ENCODE data around the gene LYSMD2. TPM values are rescaled to one million over a fixed set of nuclear protein-coding genes. Genes with fewer than 3 reads are reported as not detected.

LYSMD2 gene
- total and polyA plus RNA-seq, 2 experiments from 2014 or later: 6.3 to 6.7 TPM

- in situ Hi-C loops (cut with MboI): no loop called here
- no peak overlapping the region for H2AFZ ChIP-seq
Observed at GRCh38 chr15:51680321-51680720, 57.1 kb downstream of the LYSMD2 start.

DNA sequence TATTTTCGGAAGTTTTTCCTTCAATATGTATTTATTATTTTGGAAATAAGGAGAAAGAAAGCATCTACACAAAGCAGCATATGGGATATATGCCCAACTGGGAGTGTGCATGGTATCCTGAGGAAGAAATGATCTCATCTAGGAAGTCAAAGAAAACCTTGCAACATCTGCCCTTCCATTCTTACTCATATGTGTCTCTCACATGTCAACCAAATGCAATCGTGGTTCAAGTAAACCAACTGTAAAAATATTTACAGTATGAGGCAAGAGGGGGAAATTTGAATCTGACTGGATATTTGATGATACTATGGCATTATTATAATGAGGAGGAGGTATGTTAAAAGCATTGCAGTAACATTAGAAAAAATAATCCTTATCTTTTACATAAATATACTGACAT is 59.4 kb downstream of the LYSMD2 start:
- H3K4me2 ChIP-seq (ENCODE audit: unreplicated experiment): no peak overlapping the region
- no peak overlapping the region for H2AFZ ChIP-seq
- WGBS, 2 experiments (ENCODE audit: low coverage in 1 of 2, low lambda C conversion rate in 2 of 2, missing lambda C conversion rate in 2 of 2): 31 to 32% methylated on average over 2 of the region's 2 CpGs
- no peak overlapping the region for H3K4me3 ChIP-seq
- peak; percentile 19 for DNase-seq
- H3K9me3 ChIP-seq (ENCODE audit: low read depth): no peaks in the 10 kb centered on the region
- no peaks in the 10 kb centered on the region for H3K36me3 ChIP-seq (ENCODE audit: low read depth)
- H4K20me1 ChIP-seq (ENCODE audit: insufficient read depth): no peaks in the 10 kb centered on the region
- H3K4me1 ChIP-seq (ENCODE audit: insufficient read depth): no peaks in the 10 kb centered on the region
- no peak for TF ChIP-seq EZH2 (IDR thresholded peaks at IDR 0.05; ENCODE audit: insufficient read depth, poor library complexity, severe bottlenecking)
- TF ChIP-seq EZH2phosphoT487 (IDR thresholded peaks at IDR 0.05; ENCODE audit: insufficient read depth, low read depth): no peak
- no peaks in the 10 kb centered on the region for H3K9me2 ChIP-seq (ENCODE audit: insufficient read depth)
- no peaks in the 10 kb centered on the region for H3F3A ChIP-seq (ENCODE audit: insufficient read depth)
- no peak overlapping the region for H3K27ac ChIP-seq
- peaks cover 29% of the 10 kb centered on the region for H3K27me3 ChIP-seq (replicated peaks; ENCODE audit: insufficient read depth)
- in situ Hi-C loops (cut with MboI): no loop called here
- H3K79me2 ChIP-seq (ENCODE audit: insufficient read depth): no peaks in the 10 kb centered on the region
- no peak overlapping the region for H3K9ac ChIP-seq

More at GRCh38 chr15:51680321-51680720, 57.1 kb downstream of the LYSMD2 start:
- WGBS, 2 experiments (ENCODE audit: low coverage in 1 of 2, low lambda C conversion rate in 2 of 2, missing lambda C conversion rate in 2 of 2): 26 to 31% methylated on average over 2 of the region's 2 CpGs
- H3K27ac ChIP-seq: no peak overlapping the region
- no peak overlapping the region for H3K4me2 ChIP-seq (ENCODE audit: unreplicated experiment)
- no peaks in the 10 kb centered on the region for H4K20me1 ChIP-seq (ENCODE audit: insufficient read depth)
- H3F3A ChIP-seq (ENCODE audit: insufficient read depth): no peaks in the 10 kb centered on the region
- H3K9me3 ChIP-seq (ENCODE audit: low read depth): no peaks in the 10 kb centered on the region
- H3K79me2 ChIP-seq (ENCODE audit: insufficient read depth): no peaks in the 10 kb centered on the region
- no peak for DNase-seq
- H3K9me2 ChIP-seq (ENCODE audit: insufficient read depth): no peaks in the 10 kb centered on the region
- TF ChIP-seq EZH2 (IDR thresholded peaks at IDR 0.05; ENCODE audit: insufficient read depth, poor library complexity, severe bottlenecking): no peak
- TF ChIP-seq EZH2phosphoT487 (IDR thresholded peaks at IDR 0.05; ENCODE audit: insufficient read depth, low read depth): no peak
- no peak overlapping the region for H3K9ac ChIP-seq
- peaks cover 37% of the 10 kb centered on the region for H3K27me3 ChIP-seq (replicated peaks; ENCODE audit: insufficient read depth)
- no peaks in the 10 kb centered on the region for H3K4me1 ChIP-seq (ENCODE audit: insufficient read depth)
- H3K4me3 ChIP-seq: no peak overlapping the region
- no peaks in the 10 kb centered on the region for H3K36me3 ChIP-seq (ENCODE audit: low read depth)

DNA sequence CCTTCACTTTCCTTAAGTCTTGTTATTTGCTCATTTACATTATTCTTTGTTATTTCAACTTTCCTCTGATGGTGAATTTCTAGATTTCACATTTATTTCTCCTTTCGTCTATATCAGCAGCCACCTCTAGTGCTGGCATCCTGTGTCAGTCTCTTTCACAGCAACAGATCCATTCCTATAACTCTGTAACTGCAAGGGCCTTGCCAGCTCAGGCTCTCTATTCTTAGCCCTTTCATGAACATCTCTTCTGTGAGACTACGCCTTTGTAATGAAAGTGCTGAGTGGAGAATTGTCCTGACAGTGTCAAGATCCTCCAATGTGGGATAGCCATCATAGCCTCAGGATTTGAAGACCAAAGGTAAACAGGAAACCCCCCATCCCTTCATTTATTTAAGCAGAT is 60.0 kb downstream of the LYSMD2 start:
- H3K9ac ChIP-seq: no peak overlapping the region
- no peaks in the 10 kb centered on the region for H3K79me2 ChIP-seq (ENCODE audit: insufficient read depth)
- H3K4me2 ChIP-seq (ENCODE audit: unreplicated experiment): no peak overlapping the region
- H3K9me2 ChIP-seq (ENCODE audit: insufficient read depth): no peaks in the 10 kb centered on the region
- WGBS, 2 experiments (ENCODE audit: low coverage in 1 of 2, low lambda C conversion rate in 2 of 2, missing lambda C conversion rate in 2 of 2): 55 to 58% methylated on average over 2 of the region's 2 CpGs
- no peaks in the 10 kb centered on the region for H3F3A ChIP-seq (ENCODE audit: insufficient read depth)
- H3K4me3 ChIP-seq: no peak overlapping the region
- no peaks in the 10 kb centered on the region for H3K36me3 ChIP-seq (ENCODE audit: low read depth)
- H3K4me1 ChIP-seq (ENCODE audit: insufficient read depth): no peaks in the 10 kb centered on the region
- no peaks in the 10 kb centered on the region for H3K9me3 ChIP-seq (ENCODE audit: low read depth)
- H4K20me1 ChIP-seq (ENCODE audit: insufficient read depth): no peaks in the 10 kb centered on the region
- in situ Hi-C loops (cut with MboI): no loop called here
- H3K27ac ChIP-seq: no peak overlapping the region
- TF ChIP-seq EZH2 (IDR thresholded peaks at IDR 0.05; ENCODE audit: insufficient read depth, poor library complexity, severe bottlenecking) (no peak), EZH2phosphoT487 (IDR thresholded peaks at IDR 0.05; ENCODE audit: insufficient read depth, low read depth) (no peak)
- no peak for DNase-seq
- H2AFZ ChIP-seq: no peak overlapping the region
- H3K27me3 ChIP-seq (replicated peaks; ENCODE audit: insufficient read depth): peaks cover 23% of the 10 kb centered on the region

DNA sequence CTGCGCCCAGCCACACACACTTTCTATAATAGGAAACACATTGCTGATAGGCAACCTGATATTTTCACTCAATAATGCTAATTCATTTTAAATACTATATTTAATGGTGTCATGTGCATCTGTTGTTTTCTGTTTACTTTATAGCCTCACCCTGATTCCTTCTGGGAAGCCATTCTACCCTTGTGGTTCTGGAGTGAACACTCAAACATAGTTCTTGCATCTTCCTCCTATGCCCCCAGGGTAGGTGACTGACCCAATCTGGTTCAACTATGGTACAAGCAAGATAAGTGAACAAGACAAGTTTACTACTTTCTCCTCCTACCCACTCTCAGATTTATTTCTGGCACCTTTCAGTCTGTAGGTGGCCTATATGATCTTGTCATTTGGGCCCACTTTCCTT is 60.4 kb downstream of the LYSMD2 start:
- H3K36me3 ChIP-seq (ENCODE audit: low read depth): no peaks in the 10 kb centered on the region
- H3K27ac ChIP-seq: no peak overlapping the region
- peaks cover 18% of the 10 kb centered on the region for H3K27me3 ChIP-seq (replicated peaks; ENCODE audit: insufficient read depth)
- WGBS, 2 experiments (ENCODE audit: low coverage in 1 of 2, low lambda C conversion rate in 2 of 2, missing lambda C conversion rate in 2 of 2): 57 to 77% methylated on average over 1 of the region's 1 CpG
- no peak overlapping the region for H3K4me3 ChIP-seq
- DNase-seq: no peak
- H3K9me3 ChIP-seq (ENCODE audit: low read depth): no peaks in the 10 kb centered on the region
- H4K20me1 ChIP-seq (ENCODE audit: insufficient read depth): no peaks in the 10 kb centered on the region
- TF ChIP-seq EZH2phosphoT487 (IDR thresholded peaks at IDR 0.05; ENCODE audit: insufficient read depth, low read depth): no peak
- no peak for TF ChIP-seq EZH2 (IDR thresholded peaks at IDR 0.05; ENCODE audit: insufficient read depth, poor library complexity, severe bottlenecking)
- in situ Hi-C loops (cut with MboI): no loop called here
- no peaks in the 10 kb centered on the region for H3K4me1 ChIP-seq (ENCODE audit: insufficient read depth)
- no peaks in the 10 kb centered on the region for H3K9me2 ChIP-seq (ENCODE audit: insufficient read depth)
- H3K79me2 ChIP-seq (ENCODE audit: insufficient read depth): no peaks in the 10 kb centered on the region
- no peak overlapping the region for H3K4me2 ChIP-seq (ENCODE audit: unreplicated experiment)
- no peaks in the 10 kb centered on the region for H3F3A ChIP-seq (ENCODE audit: insufficient read depth)
- H2AFZ ChIP-seq: no peak overlapping the region
- no peak overlapping the region for H3K9ac ChIP-seq

- no peak overlapping the region for H2AFZ ChIP-seq
- no peaks in the 10 kb centered on the region for H3F3A ChIP-seq (ENCODE audit: insufficient read depth)
- DNase-seq: no peak
- no peaks in the 10 kb centered on the region for H3K36me3 ChIP-seq (ENCODE audit: low read depth)
- no peaks in the 10 kb centered on the region for H3K9me3 ChIP-seq (ENCODE audit: low read depth)
- in situ Hi-C loops (cut with MboI): no loop called here
- TF ChIP-seq EZH2phosphoT487 (IDR thresholded peaks at IDR 0.05; ENCODE audit: insufficient read depth, low read depth) (no peak), EZH2 (IDR thresholded peaks at IDR 0.05; ENCODE audit: insufficient read depth, poor library complexity, severe bottlenecking) (no peak)
- no peaks in the 10 kb centered on the region for H3K79me2 ChIP-seq (ENCODE audit: insufficient read depth)
- no peak overlapping the region for H3K9ac ChIP-seq
- no peaks in the 10 kb centered on the region for H3K9me2 ChIP-seq (ENCODE audit: insufficient read depth)
- H3K4me1 ChIP-seq (ENCODE audit: insufficient read depth): no peaks in the 10 kb centered on the region
- no peak overlapping the region for H3K4me2 ChIP-seq (ENCODE audit: unreplicated experiment)
- H4K20me1 ChIP-seq (ENCODE audit: insufficient read depth): no peaks in the 10 kb centered on the region
- no peak overlapping the region for H3K4me3 ChIP-seq
- 6 to 10% methylated on average over 1 of the region's 1 CpG for WGBS, 2 experiments (ENCODE audit: low coverage in 1 of 2, low lambda C conversion rate in 2 of 2, missing lambda C conversion rate in 2 of 2)
- peaks cover 5% of the 10 kb centered on the region; the same call in 1 of the 2 replicates for H3K27me3 ChIP-seq (replicated peaks; ENCODE audit: insufficient read depth)
- H3K27ac ChIP-seq: no peak overlapping the region
Observed at GRCh38 chr15:51675234-51675633, 62.2 kb downstream of the LYSMD2 start.

Other genes with a start within 250 kb of the LYSMD2 start
- 17.6 and 28.8 TPM in 2 replicates for gene DMXL2, start 114.9 kb downstream of the LYSMD2 start, total RNA-seq (2014; rRNA removed; shearing (Covaris generic))
- gene DMXL2, start 114.9 kb downstream of the LYSMD2 start, polyA plus RNA-seq (2016; fragmentation: Nextera tagmentation; extraction: Ambion mirVana): 3.6 and 5.2 TPM in 2 replicates
- gene SCG3, start 56.2 kb downstream of the LYSMD2 start, total RNA-seq (2014; rRNA removed; shearing (Covaris generic)): not detected in 2 replicates
- gene SCG3, start 56.2 kb downstream of the LYSMD2 start, polyA plus RNA-seq (2016; fragmentation: Nextera tagmentation; extraction: Ambion mirVana): 0.20 TPM in 1 of 2 replicates, not detected in the other
- 5.9 and 7.8 TPM in 2 replicates for gene TMOD2, start 13.9 kb upstream of the LYSMD2 start, total RNA-seq (2014; rRNA removed; shearing (Covaris generic))
- 4.1 and 4.6 TPM in 2 replicates for gene TMOD2, start 13.9 kb upstream of the LYSMD2 start, polyA plus RNA-seq (2016; fragmentation: Nextera tagmentation; extraction: Ambion mirVana)
- gene TMOD3, start 92.0 kb upstream of the LYSMD2 start, total RNA-seq (2014; rRNA removed; shearing (Covaris generic)): 35.1 and 46.0 TPM in 2 replicates
- gene TMOD3, start 92.0 kb upstream of the LYSMD2 start, polyA plus RNA-seq (2016; fragmentation: Nextera tagmentation; extraction: Ambion mirVana): 47.2 and 47.7 TPM in 2 replicates
- 28.1 and 33.6 TPM in 2 replicates for gene LEO1, start 234.1 kb upstream of the LYSMD2 start, total RNA-seq (2014; rRNA removed; shearing (Covaris generic))
- gene LEO1, start 234.1 kb upstream of the LYSMD2 start, polyA plus RNA-seq (2016; fragmentation: Nextera tagmentation; extraction: Ambion mirVana): 34.1 and 36.0 TPM in 2 replicates